Upper lobe of left lung (tissue), 6 donors: ENCODE results near the gene SLC26A8. TPM values are rescaled to one million over a fixed set of nuclear protein-coding genes. Genes with fewer than 3 reads are reported as not detected.

Experiments used
- ATAC-seq, 2 donors: fragments of 200-7000 bp; cut with Tn5 transposase; one replicate each; pipeline ENCODE4 v1.9.1; 2022; ENCODE audit warnings: mild to moderate bottlenecking in 2 of 2, moderate library complexity in 2 of 2; ENCODE audit not compliant: low FRiP score in 2 of 2
- DNase-seq, 2 donors: peaks; one replicate each; pipeline ENCODE4 v3.0.0-alpha.2; 2019 to 2020
- H3K27ac ChIP-seq, 4 donors: fragments of 200-600 bp; sonication (generic); one replicate each; pipeline ENCODE4 v1.5.1; 2016 to 2019
- H3K27me3 ChIP-seq, 4 donors: fragments of 200-600 bp; sonication (generic); one replicate each; pipeline ENCODE4 v1.5.1; 2017 to 2019
- H3K36me3 ChIP-seq, 4 donors: fragments of 200-600 bp; sonication (generic); one replicate each; pipeline ENCODE4 v1.5.1; 2016 to 2019
- H3K4me1 ChIP-seq, 4 donors: fragments of 200-600 bp; sonication (generic); one replicate each; pipeline ENCODE4 v1.5.1; 2018 to 2019
- H3K4me3 ChIP-seq, 4 donors: fragments of 200-600 bp; sonication (generic); one replicate each; pipeline ENCODE4 v1.5.1; 2017 to 2019; ENCODE audit warnings: mild to moderate bottlenecking in 2 of 4, moderate library complexity in 1 of 4
- H3K9me3 ChIP-seq, 4 donors: fragments of 200-600 bp; sonication (generic); one replicate each; pipeline ENCODE4 v1.5.1; 2018 to 2019
- EP300 ChIP-seq, 4 donors: sonication (generic); formaldehyde crosslinking; IDR thresholded peaks; one replicate each; pipeline ENCODE4 v1.5.1; 2017; ENCODE audit warnings: antibody characterized with exemption in 4 of 4, control low read depth in 2 of 4
- POLR2A ChIP-seq, 4 donors: fragments of 450-650 bp; IDR thresholded peaks; one replicate each; pipeline ENCODE4 v1.5.1; 2016 to 2017; ENCODE audit warnings: antibody characterized with exemption in 4 of 4, mild to moderate bottlenecking in 2 of 4
- POLR2AphosphoS5 ChIP-seq, 2 donors: sonication (generic); formaldehyde crosslinking; IDR thresholded peaks; one replicate each; pipeline ENCODE4 v1.5.1; 2017; ENCODE audit warnings: antibody characterized with exemption in 2 of 2
- WGBS, 2 donors: methylation state at CpG; one replicate each; pipeline ENCODE4 v1.1.5; 2017 to 2018; 5-methylcytosine and 5-hydroxymethylcytosine counted together
- total RNA-seq, 6 donors: library from RNA; depleted of rRNA in 4 of 6; stranded (reverse); fragments of >200 nt in 4 of 6; gene quantifications; one replicate each; pipeline versions ENCODE4 v1.1.0 to v1.2.1, GENCODE V29; 2016 to 2021
- TF ChIP-seq, protein P1 (sequence below), 6 experiments: fragments of 450-650 bp in 4 of 6; fragments of 200-600 bp in 2 of 6; sonication (generic) in 2 of 6; IDR thresholded peaks; one replicate each; pipeline ENCODE4 v1.5.1; 2016 to 2019; ENCODE audit warnings: antibody characterized with exemption in 6 of 6
- donor health status: DM: no; HTN: no; CAD: no; lungs with moderate emphysema.
- donor health status: DM: no; HTN: yes; CAD: no; lungs with severe emphysema.

Gene SLC26A8
- total RNA-seq, 6 donors from 2014 or later = under 0.01 to 1.5 (median 0.80) TPM

DNA sequence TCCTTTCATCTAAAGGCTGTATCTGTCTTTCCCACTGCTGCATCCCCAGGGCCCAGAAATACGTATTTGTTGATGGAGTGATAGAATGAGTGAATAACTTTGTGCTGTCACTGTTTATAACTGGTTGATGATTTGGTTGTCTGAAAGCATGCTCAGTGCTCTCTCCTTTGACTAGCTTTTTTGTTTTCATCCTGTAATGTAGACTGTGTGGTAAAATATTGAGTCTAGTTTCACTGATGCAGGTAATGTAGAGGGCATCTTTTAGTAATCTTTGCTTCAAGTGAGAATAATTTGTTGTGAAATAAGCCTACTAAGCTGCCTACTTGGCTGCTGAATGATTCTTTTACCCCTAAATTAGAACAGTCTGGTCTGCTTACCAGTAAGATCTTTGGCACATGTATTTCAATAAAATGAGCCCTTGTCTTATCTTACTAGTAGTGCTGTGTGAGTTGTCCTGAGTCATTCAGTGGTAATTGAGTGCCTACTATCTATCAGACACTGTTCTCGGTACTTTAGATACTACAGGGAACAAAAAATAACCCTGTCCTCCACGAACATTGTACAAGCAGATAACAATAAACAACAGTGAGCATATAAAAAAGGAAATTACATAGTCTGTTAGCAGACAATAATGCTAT, 43.1 kb upstream of the SLC26A8 start:
- Histone ChIP-seq H3K27ac (no peak overlapping the region), H3K27me3 (no peaks in the 10 kb centered on the region), H3K4me1 (peaks cover 30 to 55% (median 34%) of the 10 kb centered on the region in 4 donors), H3K9me3 (no peaks in the 10 kb centered on the region), H3K36me3 (peaks cover 0 to 5% (median 0%) of the 10 kb centered on the region in 4 donors), H3K4me3 (no peak overlapping the region)
- WGBS, 2 donors = 52 to 61% methylated on average over 3 of the region's 3 CpGs
- no peak for TF ChIP-seq POLR2AphosphoS5 (IDR thresholded peaks at IDR 0.05)
- TF ChIP-seq POLR2A (IDR thresholded peaks at IDR 0.05) = no peak
- TF ChIP-seq, protein P1, sequence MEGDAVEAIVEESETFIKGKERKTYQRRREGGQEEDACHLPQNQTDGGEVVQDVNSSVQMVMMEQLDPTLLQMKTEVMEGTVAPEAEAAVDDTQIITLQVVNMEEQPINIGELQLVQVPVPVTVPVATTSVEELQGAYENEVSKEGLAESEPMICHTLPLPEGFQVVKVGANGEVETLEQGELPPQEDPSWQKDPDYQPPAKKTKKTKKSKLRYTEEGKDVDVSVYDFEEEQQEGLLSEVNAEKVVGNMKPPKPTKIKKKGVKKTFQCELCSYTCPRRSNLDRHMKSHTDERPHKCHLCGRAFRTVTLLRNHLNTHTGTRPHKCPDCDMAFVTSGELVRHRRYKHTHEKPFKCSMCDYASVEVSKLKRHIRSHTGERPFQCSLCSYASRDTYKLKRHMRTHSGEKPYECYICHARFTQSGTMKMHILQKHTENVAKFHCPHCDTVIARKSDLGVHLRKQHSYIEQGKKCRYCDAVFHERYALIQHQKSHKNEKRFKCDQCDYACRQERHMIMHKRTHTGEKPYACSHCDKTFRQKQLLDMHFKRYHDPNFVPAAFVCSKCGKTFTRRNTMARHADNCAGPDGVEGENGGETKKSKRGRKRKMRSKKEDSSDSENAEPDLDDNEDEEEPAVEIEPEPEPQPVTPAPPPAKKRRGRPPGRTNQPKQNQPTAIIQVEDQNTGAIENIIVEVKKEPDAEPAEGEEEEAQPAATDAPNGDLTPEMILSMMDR (IDR thresholded peaks at IDR 0.05) = no peak
- TF ChIP-seq EP300 (IDR thresholded peaks at IDR 0.05) = no peak
- no peak for DNase-seq
- peak in 1 of 2 donors; percentile 63 for ATAC-seq

DNA sequence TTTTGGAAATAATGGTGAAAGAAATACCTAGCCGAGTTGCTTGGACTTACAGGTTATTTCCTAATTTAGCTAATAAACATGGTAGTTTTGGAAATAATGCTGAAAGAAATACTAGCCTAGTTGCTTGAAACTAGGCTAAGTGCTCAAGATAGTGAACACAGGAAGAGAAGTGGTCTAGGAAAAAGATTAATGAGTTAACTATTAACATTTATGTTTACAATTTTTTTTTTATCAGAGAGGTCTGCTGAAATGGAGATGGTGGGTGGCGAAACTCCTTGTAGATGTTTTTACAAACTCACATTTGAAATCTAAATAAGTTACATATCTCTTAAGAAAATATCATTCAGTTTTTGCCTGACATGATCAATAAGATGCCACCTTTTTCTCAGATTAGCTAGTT, 42.4 kb upstream of the SLC26A8 start:
- WGBS, 2 donors = 70 to 75% methylated on average over 2 of the region's 2 CpGs
- TF ChIP-seq, protein P1 (IDR thresholded peaks at IDR 0.05) = no peak
- TF ChIP-seq POLR2AphosphoS5 (IDR thresholded peaks at IDR 0.05) (no peak), EP300 (IDR thresholded peaks at IDR 0.05) (no peak), POLR2A (IDR thresholded peaks at IDR 0.05) (no peak)
- no peak for ATAC-seq
- Histone ChIP-seq H3K9me3 (no peaks in the 10 kb centered on the region), H3K4me3 (no peak overlapping the region), H3K27ac (no peak overlapping the region), H3K27me3 (no peaks in the 10 kb centered on the region), H3K36me3 (peaks cover 0 to 5% (median 0%) of the 10 kb centered on the region in 4 donors), H3K4me1 (peaks cover 30 to 53% (median 34%) of the 10 kb centered on the region in 4 donors)
- no peak for DNase-seq

DNA sequence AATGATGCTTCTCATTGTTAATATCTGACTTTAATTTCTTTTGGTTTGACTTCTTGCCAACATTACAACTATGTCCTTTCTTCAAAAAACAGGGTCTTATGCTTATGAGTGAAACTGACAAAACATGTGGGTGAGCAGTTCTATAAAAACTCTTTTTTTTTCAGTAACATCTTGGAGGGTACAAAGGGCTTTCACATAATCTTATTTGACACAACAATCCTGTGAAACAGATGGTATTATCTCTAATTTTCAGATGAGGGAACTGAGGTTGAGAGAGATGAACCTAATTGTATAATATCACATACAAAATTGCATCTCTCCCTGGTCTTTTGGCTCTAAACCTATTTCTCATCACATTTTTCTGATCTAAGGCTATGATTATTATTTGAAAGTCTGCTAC, 41.5 kb upstream of the SLC26A8 start:
- Histone ChIP-seq H3K4me3 (no peak overlapping the region), H3K27me3 (no peaks in the 10 kb centered on the region), H3K27ac (no peak overlapping the region), H3K4me1 (peaks cover 30 to 50% (median 34%) of the 10 kb centered on the region in 4 donors), H3K36me3 (peaks cover 0 to 5% (median 0%) of the 10 kb centered on the region in 4 donors), H3K9me3 (no peaks in the 10 kb centered on the region)
- no peak for DNase-seq
- no peak for TF ChIP-seq EP300 (IDR thresholded peaks at IDR 0.05)
- no peak for ATAC-seq

DNA sequence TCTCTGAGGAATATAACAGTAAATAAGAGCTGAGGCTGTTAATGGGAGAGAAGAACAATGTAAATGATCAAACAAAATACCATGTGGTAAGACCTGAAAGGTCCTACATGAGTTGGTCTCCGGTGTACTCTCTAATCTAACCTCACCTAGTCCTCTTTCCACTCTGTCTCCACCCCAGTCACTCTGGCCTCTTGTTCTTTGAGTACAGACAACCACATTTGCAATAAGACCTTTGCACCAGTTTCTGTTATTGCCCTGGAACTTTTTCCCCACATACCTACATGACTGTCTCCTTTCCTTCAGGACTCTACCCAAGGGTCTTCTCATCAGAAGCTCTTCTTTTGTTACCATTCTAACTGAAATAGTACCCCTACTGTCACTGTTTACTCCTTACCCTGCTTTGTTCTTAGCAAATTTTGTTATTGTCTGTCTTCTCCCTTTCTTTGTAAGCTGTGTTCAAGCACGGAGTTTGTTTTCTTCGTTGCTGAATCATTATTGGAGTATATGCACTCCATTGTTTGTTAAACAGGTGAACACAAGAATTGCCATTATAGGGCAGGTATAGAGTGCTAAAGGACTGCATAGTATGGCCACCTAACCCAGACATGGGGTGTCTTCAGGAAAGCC, 40.4 kb upstream of the SLC26A8 start:
- 77 to 83% methylated on average over 3 of the region's 3 CpGs for WGBS, 2 donors
- no peaks in the 10 kb centered on the region for H3K27me3 ChIP-seq
- DNase-seq = no peak
- TF ChIP-seq POLR2AphosphoS5 (IDR thresholded peaks at IDR 0.05) (no peak), EP300 (IDR thresholded peaks at IDR 0.05) (no peak), POLR2A (IDR thresholded peaks at IDR 0.05) (no peak)
- TF ChIP-seq, protein P1 (IDR thresholded peaks at IDR 0.05) = no peak
- ATAC-seq = no peak
- no peaks in the 10 kb centered on the region for H3K9me3 ChIP-seq
- H3K4me1 ChIP-seq = peaks cover 26 to 50% (median 32%) of the 10 kb centered on the region in 4 donors
- H3K27ac ChIP-seq = no peak overlapping the region
- H3K4me3 ChIP-seq = no peak overlapping the region
- peaks cover 0 to 10% (median 3%) of the 10 kb centered on the region in 4 donors for H3K36me3 ChIP-seq

DNA sequence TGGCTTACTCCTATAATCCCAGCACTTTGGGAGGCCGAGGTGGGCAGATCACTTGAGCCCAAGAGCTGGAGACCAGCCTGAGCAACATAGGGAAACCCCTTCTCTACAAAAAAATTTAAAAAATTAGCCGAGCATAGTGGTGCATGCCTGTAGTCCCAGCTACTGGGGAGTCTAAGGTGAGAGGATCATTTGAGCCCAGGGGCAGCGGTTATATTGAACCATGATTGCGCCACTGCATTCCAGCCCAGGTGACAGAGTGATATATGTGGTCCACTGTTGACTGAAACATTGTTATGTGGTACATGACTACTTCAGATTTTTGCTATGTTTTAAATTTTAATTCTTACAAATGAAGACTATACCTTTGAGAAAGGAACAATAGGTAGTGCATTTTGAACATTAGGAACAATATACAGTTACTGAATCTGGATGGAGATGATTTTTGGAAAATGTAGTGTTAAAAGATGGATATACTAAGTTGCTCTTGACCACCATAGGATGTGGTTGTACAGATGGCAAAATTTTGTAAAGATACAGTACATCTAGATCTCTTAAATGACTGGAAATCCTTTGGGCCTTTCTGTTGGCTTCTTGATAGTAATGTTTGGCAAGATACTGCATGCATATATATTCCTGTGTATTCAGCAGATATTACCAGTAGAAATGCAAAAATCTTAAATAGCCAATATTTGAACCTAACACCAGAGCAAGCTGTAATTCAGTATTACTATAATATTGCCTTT, 39.0 kb upstream of the SLC26A8 start:
- H3K36me3 ChIP-seq = peaks cover 4 to 17% (median 8%) of the 10 kb centered on the region in 4 donors
- no peak overlapping the region for H3K27ac ChIP-seq
- WGBS, 2 donors = 94 to 96% methylated on average over 4 of the region's 4 CpGs
- TF ChIP-seq POLR2A (IDR thresholded peaks at IDR 0.05) = no peak
- TF ChIP-seq POLR2AphosphoS5 (IDR thresholded peaks at IDR 0.05) = no peak
- TF ChIP-seq, protein P1 (IDR thresholded peaks at IDR 0.05) = no peak
- no peak for TF ChIP-seq EP300 (IDR thresholded peaks at IDR 0.05)
- no peaks in the 10 kb centered on the region for H3K9me3 ChIP-seq
- H3K4me3 ChIP-seq = no peak overlapping the region
- H3K4me1 ChIP-seq = peaks cover 18 to 47% (median 26%) of the 10 kb centered on the region in 4 donors
- ATAC-seq (no peak), DNase-seq (no peak)
- H3K27me3 ChIP-seq = no peaks in the 10 kb centered on the region
